DND-41 (cell line): ENCODE results near the gene TPD52L1.

Experiments
- CTCF ChIP-seq: IDR thresholded peaks from 2 replicates; pipeline ENCODE4 v1.5.1; 2012; ENCODE audit warnings: borderline replicate concordance, low read length, moderate library complexity, mild to moderate bottlenecking; ENCODE audit not compliant: poor library complexity, severe bottlenecking; ENCODE audit errors: extremely low read depth
- EZH2 ChIP-seq: IDR thresholded peaks from 3 replicates; pipeline ENCODE4 v1.6.1; 2012; ENCODE audit warnings: borderline replicate concordance, low read depth, mild to moderate bottlenecking, moderate library complexity, low read length, inconsistent platforms; ENCODE audit not compliant: severe bottlenecking

- TF ChIP-seq CTCF: no peak
- no peak for TF ChIP-seq EZH2
Measured at GRCh38 chr6:125120054-125120590, 33.5 kb upstream of the TPD52L1 start.
